Liver (tissue), 9 donors: ENCODE measurements around the gene ANGPT4. TPM values are rescaled to one million over a fixed set of nuclear protein-coding genes. Genes with fewer than 3 reads are reported as not detected.

Source experiments
- DNase-seq: peaks from one replicate; pipeline ENCODE4 v3.0.0-alpha.2; 2017; ENCODE audit warnings: low spot score
- H3K27ac ChIP-seq, 2 donors: one replicate each; pipeline ENCODE4 v1.7.0; 2013; ENCODE audit warnings: inconsistent platforms in 2 of 2, low read length in 2 of 2, control low read depth in 1 of 2, low read depth in 1 of 2, mild to moderate bottlenecking in 1 of 2
- H3K27me3 ChIP-seq, 4 donors: one replicate each; pipeline versions ENCODE4 v1.6.1 to v1.7.0; 2013; ENCODE audit warnings: low read length in 3 of 4, inconsistent platforms in 1 of 4, mild to moderate bottlenecking in 1 of 4, moderate library complexity in 1 of 4; ENCODE audit not compliant: control insufficient read depth in 4 of 4, insufficient read depth in 4 of 4
- H3K36me3 ChIP-seq, 4 donors: one replicate each; pipeline versions ENCODE4 v1.6.1 to v1.7.0; 2013; ENCODE audit warnings: low read length in 3 of 4, mild to moderate bottlenecking in 3 of 4, low read depth in 1 of 4, moderate library complexity in 1 of 4; ENCODE audit not compliant: control insufficient read depth in 4 of 4, insufficient read depth in 3 of 4
- H3K4me1 ChIP-seq, 4 donors: one replicate each; pipeline versions ENCODE4 v1.6.1 to v1.7.0; 2013; ENCODE audit warnings: low read length in 3 of 4, mild to moderate bottlenecking in 3 of 4, moderate library complexity in 1 of 4; ENCODE audit not compliant: control insufficient read depth in 4 of 4, insufficient read depth in 4 of 4
- H3K4me3 ChIP-seq, 3 donors: one replicate each; pipeline versions ENCODE4 v1.6.1 to v1.7.0; 2013; ENCODE audit warnings: low read length in 3 of 3, control low read depth in 1 of 3, low read depth in 1 of 3, mild to moderate bottlenecking in 1 of 3
- H3K9ac ChIP-seq, 2 donors: one replicate each; pipeline ENCODE4 v1.7.0; 2013; ENCODE audit warnings: low read length in 2 of 2, mild to moderate bottlenecking in 2 of 2, moderate library complexity in 2 of 2, control low read depth in 1 of 2, low read depth in 1 of 2
- H3K9me3 ChIP-seq, 4 donors: one replicate each; pipeline versions ENCODE4 v1.6.1 to v1.7.0; 2013; ENCODE audit warnings: low read length in 3 of 4; ENCODE audit not compliant: control insufficient read depth in 4 of 4
- EGR1 ChIP-seq, 2 donors: IDR thresholded peaks; 2 replicates each; pipeline ENCODE4 v1.6.1; 2016 to 2018; ENCODE audit warnings: antibody characterized with exemption in 2 of 2, low read depth in 2 of 2
- FOXA1 ChIP-seq: IDR thresholded peaks from 2 replicates; pipeline ENCODE4 v1.6.1; 2016; ENCODE audit warnings: antibody characterized with exemption
- FOXA2 ChIP-seq: IDR thresholded peaks from 2 replicates; pipeline ENCODE4 v1.6.1; 2016; ENCODE audit warnings: antibody characterized with exemption
- GABPA ChIP-seq, 2 donors: IDR thresholded peaks in 1 of 2; conservative IDR thresholded peaks in 1 of 2; 2 replicates each; pipeline ENCODE4 v1.6.1; 2016; ENCODE audit warnings: antibody characterized with exemption in 2 of 2, mild to moderate bottlenecking in 1 of 2, moderate library complexity in 1 of 2
- HNF4G ChIP-seq: IDR thresholded peaks from 2 replicates; pipeline ENCODE4 v1.6.1; 2016; ENCODE audit warnings: antibody characterized with exemption
- JUND ChIP-seq, 2 donors: IDR thresholded peaks; 2 replicates each; pipeline ENCODE4 v1.6.1; 2016; ENCODE audit warnings: antibody characterized with exemption in 2 of 2
- RAD21 ChIP-seq, 2 donors: IDR thresholded peaks; 2 replicates each; pipeline ENCODE4 v1.6.1; 2016; ENCODE audit warnings: antibody characterized with exemption in 2 of 2, mild to moderate bottlenecking in 2 of 2
- SP1 ChIP-seq: IDR thresholded peaks from 2 replicates; pipeline ENCODE4 v1.6.1; 2018; ENCODE audit warnings: antibody characterized with exemption, mild to moderate bottlenecking
- TAF1 ChIP-seq: conservative IDR thresholded peaks from 2 replicates; pipeline ENCODE4 v1.6.1; 2016; ENCODE audit warnings: antibody characterized with exemption, mild to moderate bottlenecking
- YY1 ChIP-seq: IDR thresholded peaks from 2 replicates; pipeline ENCODE4 v1.6.1; 2016; ENCODE audit warnings: antibody characterized with exemption, mild to moderate bottlenecking
- WGBS: extraction: QIAGEN DNeasy Blood & Tissue Kit; methylation state at CpG from one replicate; pipeline ENCODE4 v1.1.7; 2013; 5-methylcytosine and 5-hydroxymethylcytosine counted together
- polyA plus RNA-seq, 2 donors: library from polyadenylated mRNA; stranded (reverse) in 1 of 2; unstranded in 1 of 2; fragments of 200-250 nt in 1 of 2; fragments of >200 nt in 1 of 2; fragmentation: Nextera tagmentation in 1 of 2; extraction: Ambion mirVana in 1 of 2; gene quantifications; one replicate each; pipeline versions ENCODE4 v1.2.1 to v1.2.3, GENCODE V29; 2013 to 2015
- total RNA-seq, 2 donors: library from RNA; depleted of rRNA; stranded (reverse); fragments of >200 nt; gene quantifications; one replicate each; pipeline ENCODE4 v1.2.3, GENCODE V29; 2014
- TF ChIP-seq, protein P1 (sequence below): IDR thresholded peaks from 2 replicates; pipeline ENCODE4 v1.6.1; 2016; ENCODE audit warnings: antibody characterized with exemption
- TF ChIP-seq, protein P2 (sequence below): IDR thresholded peaks from 2 replicates; pipeline ENCODE4 v1.6.1; 2016; ENCODE audit warnings: antibody characterized with exemption
- TF ChIP-seq, protein P3 (sequence below): IDR thresholded peaks from 2 replicates; pipeline ENCODE4 v1.6.1; 2016; ENCODE audit warnings: antibody characterized with exemption, mild to moderate bottlenecking
- TF ChIP-seq, protein P4 (sequence below): IDR thresholded peaks from 2 replicates; pipeline ENCODE4 v1.6.1; 2016; ENCODE audit warnings: antibody characterized with exemption
- donor health status: healthy.
- donor health status: healthy.
- donor health status: healthy.
- donor health status: healthy.
- donor health status: healthy.

ANGPT4 gene
- total and polyA plus RNA-seq, 4 donors = 0.05 to 0.13 (median 0.08) TPM

DNA sequence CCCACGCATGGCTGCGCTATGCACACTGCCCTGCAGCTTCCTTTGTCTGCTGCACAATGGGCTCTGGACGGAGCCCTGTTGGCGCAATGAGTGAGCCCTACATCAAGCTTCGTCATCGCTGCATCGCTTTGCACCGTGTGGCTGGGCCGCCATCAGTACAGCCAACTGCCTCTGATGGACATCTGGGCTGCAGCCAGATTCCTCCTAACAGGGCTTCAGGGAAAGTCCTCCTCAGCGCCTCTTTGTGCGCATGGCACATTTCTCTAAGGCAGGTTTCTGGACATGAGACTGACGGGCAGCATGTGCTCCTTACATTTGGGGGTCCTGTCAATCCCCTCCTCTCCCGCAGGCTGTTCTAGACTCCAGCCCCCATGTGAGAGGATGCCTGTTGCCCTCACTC is 29.7 kb upstream of the ANGPT4 start:
- Histone ChIP-seq H3K27me3 (peaks cover 0 to 5% (median 1%) of the 10 kb centered on the region in 4 donors), H3K36me3 (no peaks in the 10 kb centered on the region), H3K9ac (no peak overlapping the region), H3K9me3 (no peaks in the 10 kb centered on the region), H3K27ac (no peak overlapping the region), H3K4me3 (no peak overlapping the region), H3K4me1 (no peaks in the 10 kb centered on the region)
- no peak for DNase-seq
- TF ChIP-seq RAD21 (IDR thresholded peaks at IDR 0.05) = no peak
- WGBS = 90% methylated on average over 13 of the region's 13 CpGs

DNA sequence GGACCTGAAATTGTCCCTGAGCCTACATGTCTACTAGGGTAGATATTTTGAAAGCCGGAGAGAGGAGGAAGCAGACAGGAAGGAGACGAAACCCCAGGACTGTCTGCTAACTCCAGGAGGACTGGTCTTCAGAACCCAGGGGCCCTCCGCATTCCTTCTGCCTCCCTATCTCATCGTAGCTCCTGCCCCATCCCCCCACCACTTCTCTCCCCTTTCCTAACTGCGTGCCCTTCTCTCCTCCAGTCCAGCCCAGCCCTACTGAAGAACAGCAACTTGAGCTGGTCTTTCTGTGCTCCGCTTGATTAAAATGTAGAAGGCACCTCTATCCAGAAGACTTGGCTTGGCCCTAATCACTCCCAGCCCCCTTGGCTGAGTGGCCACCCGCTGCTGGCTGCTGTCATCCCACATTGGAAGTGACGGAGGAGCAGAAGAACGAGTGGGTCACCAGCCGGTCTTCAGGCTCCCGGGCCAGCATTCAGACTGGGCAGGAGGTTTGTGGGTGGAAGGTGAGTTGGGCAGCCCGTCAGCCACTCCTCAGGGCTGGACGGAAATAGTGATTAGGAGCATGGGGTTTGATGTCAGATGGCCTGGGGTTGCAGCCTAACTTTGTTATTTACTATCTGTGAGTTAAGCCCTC is 28.8 kb upstream of the ANGPT4 start:
- no peak overlapping the region for H3K9ac ChIP-seq
- TF ChIP-seq TAF1 (no peak), RAD21 (IDR thresholded peaks at IDR 0.05) (no peak), FOXA1 (no peak)
- TF ChIP-seq, protein P1, sequence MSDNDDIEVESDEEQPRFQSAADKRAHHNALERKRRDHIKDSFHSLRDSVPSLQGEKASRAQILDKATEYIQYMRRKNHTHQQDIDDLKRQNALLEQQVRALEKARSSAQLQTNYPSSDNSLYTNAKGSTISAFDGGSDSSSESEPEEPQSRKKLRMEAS = no peak
- H3K4me1 ChIP-seq = no peaks in the 10 kb centered on the region
- H3K36me3 ChIP-seq = no peaks in the 10 kb centered on the region
- no peak overlapping the region for H3K27ac ChIP-seq
- no peak for DNase-seq
- peaks cover 0 to 3% (median under 1%) of the 10 kb centered on the region in 4 donors for H3K27me3 ChIP-seq
- no peaks in the 10 kb centered on the region for H3K9me3 ChIP-seq
- no peak overlapping the region for H3K4me3 ChIP-seq
- WGBS = 61% methylated on average over 13 of the region's 13 CpGs

DNA sequence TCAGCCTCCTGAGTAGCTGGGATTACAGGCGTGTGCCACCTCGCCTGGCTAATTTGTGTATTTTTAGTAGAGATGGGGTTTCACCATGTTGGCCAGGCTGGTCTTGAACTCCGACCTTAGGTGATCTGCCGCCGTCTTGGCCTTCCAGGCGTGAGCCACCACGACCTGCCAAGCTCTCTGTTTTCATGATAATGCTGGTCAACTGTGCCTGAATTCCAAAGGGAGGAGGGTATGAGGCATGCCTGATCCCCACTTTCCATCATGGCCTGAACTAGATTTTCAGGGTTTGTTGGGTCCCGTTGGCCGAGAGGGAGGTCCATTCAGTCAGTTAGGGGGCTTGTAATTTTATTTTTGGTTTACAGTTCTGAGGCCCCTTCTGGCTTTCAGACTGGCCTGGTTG is 28.0 kb upstream of the ANGPT4 start:
- Histone ChIP-seq H3K4me1 (no peaks in the 10 kb centered on the region), H3K27me3 (peaks cover 0 to 4% (median 1%) of the 10 kb centered on the region in 4 donors), H3K27ac (no peak overlapping the region), H3K9ac (no peak overlapping the region), H3K4me3 (no peak overlapping the region), H3K36me3 (no peaks in the 10 kb centered on the region), H3K9me3 (no peaks in the 10 kb centered on the region)
- WGBS = 79% methylated on average over 9 of the region's 9 CpGs
- no peak for DNase-seq
- TF ChIP-seq YY1 (no peak), JUND (IDR thresholded peaks at IDR 0.05) (no peak), SP1 (no peak), HNF4G (no peak), EGR1 (IDR thresholded peaks at IDR 0.05; ENCODE audit: low read depth in 2 of 2) (no peak), FOXA2 (no peak), RAD21 (IDR thresholded peaks at IDR 0.05) (no peak), GABPA (IDR thresholded peaks at IDR 0.05 in 1 of 2, conservative IDR thresholded peaks at IDR 0.05 in 1 of 2) (no peak)
- TF ChIP-seq, protein P2, sequence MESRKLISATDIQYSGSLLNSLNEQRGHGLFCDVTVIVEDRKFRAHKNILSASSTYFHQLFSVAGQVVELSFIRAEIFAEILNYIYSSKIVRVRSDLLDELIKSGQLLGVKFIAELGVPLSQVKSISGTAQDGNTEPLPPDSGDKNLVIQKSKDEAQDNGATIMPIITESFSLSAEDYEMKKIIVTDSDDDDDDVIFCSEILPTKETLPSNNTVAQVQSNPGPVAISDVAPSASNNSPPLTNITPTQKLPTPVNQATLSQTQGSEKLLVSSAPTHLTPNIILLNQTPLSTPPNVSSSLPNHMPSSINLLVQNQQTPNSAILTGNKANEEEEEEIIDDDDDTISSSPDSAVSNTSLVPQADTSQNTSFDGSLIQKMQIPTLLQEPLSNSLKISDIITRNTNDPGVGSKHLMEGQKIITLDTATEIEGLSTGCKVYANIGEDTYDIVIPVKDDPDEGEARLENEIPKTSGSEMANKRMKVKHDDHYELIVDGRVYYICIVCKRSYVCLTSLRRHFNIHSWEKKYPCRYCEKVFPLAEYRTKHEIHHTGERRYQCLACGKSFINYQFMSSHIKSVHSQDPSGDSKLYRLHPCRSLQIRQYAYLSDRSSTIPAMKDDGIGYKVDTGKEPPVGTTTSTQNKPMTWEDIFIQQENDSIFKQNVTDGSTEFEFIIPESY = no peak
- TF ChIP-seq, protein P3, sequence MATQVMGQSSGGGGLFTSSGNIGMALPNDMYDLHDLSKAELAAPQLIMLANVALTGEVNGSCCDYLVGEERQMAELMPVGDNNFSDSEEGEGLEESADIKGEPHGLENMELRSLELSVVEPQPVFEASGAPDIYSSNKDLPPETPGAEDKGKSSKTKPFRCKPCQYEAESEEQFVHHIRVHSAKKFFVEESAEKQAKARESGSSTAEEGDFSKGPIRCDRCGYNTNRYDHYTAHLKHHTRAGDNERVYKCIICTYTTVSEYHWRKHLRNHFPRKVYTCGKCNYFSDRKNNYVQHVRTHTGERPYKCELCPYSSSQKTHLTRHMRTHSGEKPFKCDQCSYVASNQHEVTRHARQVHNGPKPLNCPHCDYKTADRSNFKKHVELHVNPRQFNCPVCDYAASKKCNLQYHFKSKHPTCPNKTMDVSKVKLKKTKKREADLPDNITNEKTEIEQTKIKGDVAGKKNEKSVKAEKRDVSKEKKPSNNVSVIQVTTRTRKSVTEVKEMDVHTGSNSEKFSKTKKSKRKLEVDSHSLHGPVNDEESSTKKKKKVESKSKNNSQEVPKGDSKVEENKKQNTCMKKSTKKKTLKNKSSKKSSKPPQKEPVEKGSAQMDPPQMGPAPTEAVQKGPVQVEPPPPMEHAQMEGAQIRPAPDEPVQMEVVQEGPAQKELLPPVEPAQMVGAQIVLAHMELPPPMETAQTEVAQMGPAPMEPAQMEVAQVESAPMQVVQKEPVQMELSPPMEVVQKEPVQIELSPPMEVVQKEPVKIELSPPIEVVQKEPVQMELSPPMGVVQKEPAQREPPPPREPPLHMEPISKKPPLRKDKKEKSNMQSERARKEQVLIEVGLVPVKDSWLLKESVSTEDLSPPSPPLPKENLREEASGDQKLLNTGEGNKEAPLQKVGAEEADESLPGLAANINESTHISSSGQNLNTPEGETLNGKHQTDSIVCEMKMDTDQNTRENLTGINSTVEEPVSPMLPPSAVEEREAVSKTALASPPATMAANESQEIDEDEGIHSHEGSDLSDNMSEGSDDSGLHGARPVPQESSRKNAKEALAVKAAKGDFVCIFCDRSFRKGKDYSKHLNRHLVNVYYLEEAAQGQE = no peak
- TF ChIP-seq, protein P4, sequence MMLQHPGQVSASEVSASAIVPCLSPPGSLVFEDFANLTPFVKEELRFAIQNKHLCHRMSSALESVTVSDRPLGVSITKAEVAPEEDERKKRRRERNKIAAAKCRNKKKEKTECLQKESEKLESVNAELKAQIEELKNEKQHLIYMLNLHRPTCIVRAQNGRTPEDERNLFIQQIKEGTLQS = no peak
